Measurements from ENCODE around the gene RAB1A. TPM values are rescaled to one million over a fixed set of nuclear protein-coding genes. Genes with fewer than 3 reads are reported as not detected.

RAB1A gene
- total and polyA plus RNA-seq, 9 of the 15 experiments (the other 6 are each of a cell fraction or from before 2014, with no cell fraction given) = 43.8 to 163 (median 67.7) TPM

DNA sequence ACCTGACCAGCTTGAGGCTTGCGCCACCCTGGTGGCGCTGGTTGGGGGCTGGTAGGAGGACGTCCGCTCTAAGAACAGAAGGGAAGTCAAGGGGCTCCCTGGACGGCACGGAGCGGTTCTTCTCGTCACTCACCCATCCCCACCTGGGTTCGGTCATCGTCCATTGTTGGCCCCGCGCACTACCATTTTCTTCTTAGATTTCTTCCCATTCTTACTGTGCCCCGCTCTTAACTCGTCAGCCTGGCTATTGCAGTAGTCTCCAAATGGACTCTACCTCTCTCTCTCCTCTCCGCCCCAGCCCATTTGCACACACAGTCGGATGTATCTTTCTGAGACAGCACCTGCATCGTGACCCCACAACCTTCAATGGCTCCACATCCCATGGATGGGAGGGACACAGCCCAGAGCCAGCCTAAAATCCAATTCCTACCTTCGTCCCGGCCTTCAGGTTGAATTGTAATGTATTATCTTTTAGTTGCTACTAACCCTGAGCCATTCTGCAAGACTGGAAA is 814 bp upstream of the RAB1A start (continued):
- no peak for TF ChIP-seq MYC (IDR thresholded peaks at IDR 0.05; ENCODE audit: low read depth, low read length)
- TF ChIP-seq MYC (CRISPR knock-in tag; IDR thresholded peaks at IDR 0.05; ENCODE audit: borderline replicate concordance, low read depth) = no peak
- TF ChIP-seq, protein P1, sequence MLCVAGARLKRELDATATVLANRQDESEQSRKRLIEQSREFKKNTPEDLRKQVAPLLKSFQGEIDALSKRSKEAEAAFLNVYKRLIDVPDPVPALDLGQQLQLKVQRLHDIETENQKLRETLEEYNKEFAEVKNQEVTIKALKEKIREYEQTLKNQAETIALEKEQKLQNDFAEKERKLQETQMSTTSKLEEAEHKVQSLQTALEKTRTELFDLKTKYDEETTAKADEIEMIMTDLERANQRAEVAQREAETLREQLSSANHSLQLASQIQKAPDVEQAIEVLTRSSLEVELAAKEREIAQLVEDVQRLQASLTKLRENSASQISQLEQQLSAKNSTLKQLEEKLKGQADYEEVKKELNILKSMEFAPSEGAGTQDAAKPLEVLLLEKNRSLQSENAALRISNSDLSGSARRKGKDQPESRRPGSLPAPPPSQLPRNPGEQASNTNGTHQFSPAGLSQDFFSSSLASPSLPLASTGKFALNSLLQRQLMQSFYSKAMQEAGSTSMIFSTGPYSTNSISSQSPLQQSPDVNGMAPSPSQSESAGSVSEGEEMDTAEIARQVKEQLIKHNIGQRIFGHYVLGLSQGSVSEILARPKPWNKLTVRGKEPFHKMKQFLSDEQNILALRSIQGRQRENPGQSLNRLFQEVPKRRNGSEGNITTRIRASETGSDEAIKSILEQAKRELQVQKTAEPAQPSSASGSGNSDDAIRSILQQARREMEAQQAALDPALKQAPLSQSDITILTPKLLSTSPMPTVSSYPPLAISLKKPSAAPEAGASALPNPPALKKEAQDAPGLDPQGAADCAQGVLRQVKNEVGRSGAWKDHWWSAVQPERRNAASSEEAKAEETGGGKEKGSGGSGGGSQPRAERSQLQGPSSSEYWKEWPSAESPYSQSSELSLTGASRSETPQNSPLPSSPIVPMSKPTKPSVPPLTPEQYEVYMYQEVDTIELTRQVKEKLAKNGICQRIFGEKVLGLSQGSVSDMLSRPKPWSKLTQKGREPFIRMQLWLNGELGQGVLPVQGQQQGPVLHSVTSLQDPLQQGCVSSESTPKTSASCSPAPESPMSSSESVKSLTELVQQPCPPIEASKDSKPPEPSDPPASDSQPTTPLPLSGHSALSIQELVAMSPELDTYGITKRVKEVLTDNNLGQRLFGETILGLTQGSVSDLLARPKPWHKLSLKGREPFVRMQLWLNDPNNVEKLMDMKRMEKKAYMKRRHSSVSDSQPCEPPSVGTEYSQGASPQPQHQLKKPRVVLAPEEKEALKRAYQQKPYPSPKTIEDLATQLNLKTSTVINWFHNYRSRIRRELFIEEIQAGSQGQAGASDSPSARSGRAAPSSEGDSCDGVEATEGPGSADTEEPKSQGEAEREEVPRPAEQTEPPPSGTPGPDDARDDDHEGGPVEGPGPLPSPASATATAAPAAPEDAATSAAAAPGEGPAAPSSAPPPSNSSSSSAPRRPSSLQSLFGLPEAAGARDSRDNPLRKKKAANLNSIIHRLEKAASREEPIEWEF (CRISPR knock-in tag; IDR thresholded peaks at IDR 0.05) = no peak
- TF ChIP-seq MYBL2 (IDR thresholded peaks at IDR 0.05; ENCODE audit: low read depth) = no peak
- TF ChIP-seq MYBL2 (CRISPR knock-in tag; IDR thresholded peaks at IDR 0.05; ENCODE audit: borderline replicate concordance) = no peak
- no peak; the same call in none of the 2 replicates for TF ChIP-seq EGR1 (conservative IDR thresholded peaks at IDR 0.05)
- TF ChIP-seq, protein P2, sequence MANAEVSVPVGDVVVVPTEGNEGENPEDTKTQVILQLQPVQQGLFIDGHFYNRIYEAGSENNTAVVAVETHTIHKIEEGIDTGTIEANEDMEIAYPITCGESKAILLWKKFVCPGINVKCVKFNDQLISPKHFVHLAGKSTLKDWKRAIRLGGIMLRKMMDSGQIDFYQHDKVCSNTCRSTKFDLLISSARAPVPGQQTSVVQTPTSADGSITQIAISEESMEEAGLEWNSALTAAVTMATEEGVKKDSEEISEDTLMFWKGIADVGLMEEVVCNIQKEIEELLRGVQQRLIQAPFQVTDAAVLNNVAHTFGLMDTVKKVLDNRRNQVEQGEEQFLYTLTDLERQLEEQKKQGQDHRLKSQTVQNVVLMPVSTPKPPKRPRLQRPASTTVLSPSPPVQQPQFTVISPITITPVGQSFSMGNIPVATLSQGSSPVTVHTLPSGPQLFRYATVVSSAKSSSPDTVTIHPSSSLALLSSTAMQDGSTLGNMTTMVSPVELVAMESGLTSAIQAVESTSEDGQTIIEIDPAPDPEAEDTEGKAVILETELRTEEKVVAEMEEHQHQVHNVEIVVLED (CRISPR knock-in tag; IDR thresholded peaks at IDR 0.05) = no peak
- TF ChIP-seq GATAD2B (IDR thresholded peaks at IDR 0.05; ENCODE audit: borderline replicate concordance) = no peak
- TF ChIP-seq KDM2B (CRISPR knock-in tag; IDR thresholded peaks at IDR 0.05) = no peak
- no peak for TF ChIP-seq TEAD4 (IDR thresholded peaks at IDR 0.05; ENCODE audit: low read length)
- TF ChIP-seq TEAD4 (CRISPR knock-in tag; IDR thresholded peaks at IDR 0.05; ENCODE audit: borderline replicate concordance) = no peak
- TF ChIP-seq, protein P3, sequence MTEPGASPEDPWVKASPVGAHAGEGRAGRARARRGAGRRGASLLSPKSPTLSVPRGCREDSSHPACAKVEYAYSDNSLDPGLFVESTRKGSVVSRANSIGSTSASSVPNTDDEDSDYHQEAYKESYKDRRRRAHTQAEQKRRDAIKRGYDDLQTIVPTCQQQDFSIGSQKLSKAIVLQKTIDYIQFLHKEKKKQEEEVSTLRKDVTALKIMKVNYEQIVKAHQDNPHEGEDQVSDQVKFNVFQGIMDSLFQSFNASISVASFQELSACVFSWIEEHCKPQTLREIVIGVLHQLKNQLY (CRISPR knock-in tag; conservative IDR thresholded peaks at IDR 0.05) = 0 out of 4 replicates have a peak, but pooled peaks of 1 of the 2 experiments have one; percentile 58
- TF ChIP-seq ELK1 (CRISPR knock-in tag; IDR thresholded peaks at IDR 0.05) = no peak
- peak in 1 of 2 experiments; percentile 8; a peak in 1 of 3 replicates for TF ChIP-seq CBX3 (IDR thresholded peaks at IDR 0.05; ENCODE audit: borderline replicate concordance in 1 of 2, low read length in 2 of 2)
- TF ChIP-seq BACH1 (tag; IDR thresholded peaks at IDR 0.05) = peak; percentile 43; the same call in 1 of the 2 replicates

Measured in K562 (cell line).